Right lobe of liver (tissue), 6 donors: ENCODE data around the gene RBM38. TPM values are rescaled to one million over a fixed set of nuclear protein-coding genes. Genes with fewer than 3 reads are reported as not detected.
A peak's percentile ranks its signal among the peaks of the same experiment; 100 is the strongest.

Experiments used
- ATAC-seq, 4 donors: fragments of 200-7000 bp; cut with Tn5 transposase; one replicate each; pipeline ENCODE4 v1.9.1; 2020; ENCODE audit warnings: mild to moderate bottlenecking in 4 of 4, moderate library complexity in 4 of 4
- DNase-seq, 3 donors: peaks; one replicate each; pipeline ENCODE4 v3.0.0-alpha.2; 2020
- H3K27ac ChIP-seq, 3 donors: fragments of 200-600 bp; one replicate each; pipeline ENCODE4 v1.8.0; 2022
- H3K27me3 ChIP-seq, 2 donors: fragments of 200-600 bp; one replicate each; pipeline ENCODE4 v1.8.0; 2022
- H3K36me3 ChIP-seq, 4 donors: fragments of 200-600 bp; sonication (generic) in 1 of 4; one replicate each; pipeline versions ENCODE4 v1.5.1 to v1.8.0; 2017 to 2022; ENCODE audit warnings: control low read depth in 1 of 4
- H3K4me1 ChIP-seq, 4 donors: fragments of 200-600 bp; sonication (generic) in 1 of 4; one replicate each; pipeline versions ENCODE4 v1.5.1 to v1.8.0; 2017 to 2022; ENCODE audit warnings: control low read depth in 1 of 4
- H3K4me3 ChIP-seq, 3 donors: fragments of 200-600 bp; one replicate each; pipeline ENCODE4 v1.8.0; 2022
- H3K9me3 ChIP-seq, 4 donors: fragments of 200-600 bp; sonication (generic) in 1 of 4; one replicate each; pipeline versions ENCODE4 v1.5.1 to v1.8.0; 2017 to 2022; ENCODE audit warnings: control low read depth in 1 of 4
- POLR2A ChIP-seq: fragments of 450-650 bp; IDR thresholded peaks from one replicate; pipeline ENCODE4 v1.6.1; 2017; ENCODE audit warnings: antibody characterized with exemption, mild to moderate bottlenecking
- WGBS: methylation state at CpG from one replicate; pipeline ENCODE4 v1.1.6; 2018; ENCODE audit warnings: low coverage, low lambda C conversion rate; ENCODE audit not compliant: insufficient coverage; ENCODE audit errors: missing lambda C conversion rate; 5-methylcytosine and 5-hydroxymethylcytosine counted together
- intact Hi-C, 2 donors: fragments of 100-400 bp; cut with DNase I; formaldehyde crosslinking; loops; one replicate each; pipeline versions ENCODE4 v1.11.2 to v1.14.1; 2022
- long read RNA-seq: library from polyadenylated mRNA; unstranded; transcript quantifications from one replicate; pipeline ENCODE4 v2.0.0, GENCODE V29; 2019
- total RNA-seq, 6 experiments: library from RNA; depleted of rRNA in 2 of 6; stranded (reverse); fragments of >200 nt in 2 of 6; fragmentation: NEBNext Ultra II Directional in 3 of 6; extraction: Animal tissue kit (Norgen Biotek cat#: 25700) in 3 of 6; gene quantifications; one replicate each; pipeline versions ENCODE4 v1.1.0 to v1.2.4, GENCODE V29; 2016 to 2023
- TF ChIP-seq, protein P1 (sequence below), 4 donors: fragments of 200-600 bp in 3 of 4; fragments of 450-650 bp in 1 of 4; IDR thresholded peaks; one replicate each; pipeline versions ENCODE4 v1.5.1 to v1.8.0; 2016 to 2022; ENCODE audit warnings: antibody characterized with exemption in 4 of 4, mild to moderate bottlenecking in 2 of 4
- donor health status: DM: no; HTN: yes; CAD: no.
- donor health status: DM: no; HTN: no; CAD: no.
- donor health status: DM: no; HTN: no; CAD: no.
- donor health status: DM: no; HTN: yes; CAD: no.
- donor health status: DM: no; HTN: yes; CAD: no.

Gene RBM38
- total RNA-seq = 10 to 100 TPM in 3 of 6 experiments, 1 to 10 TPM in 3; 3.9 to 16.9 (median 9.6) TPM
- long read RNA-seq, partial matches to known transcripts = 0 of 1 reads
- long read RNA-seq, other reads (novel, unspliced or antisense) = 1 of 1 reads

DNA sequence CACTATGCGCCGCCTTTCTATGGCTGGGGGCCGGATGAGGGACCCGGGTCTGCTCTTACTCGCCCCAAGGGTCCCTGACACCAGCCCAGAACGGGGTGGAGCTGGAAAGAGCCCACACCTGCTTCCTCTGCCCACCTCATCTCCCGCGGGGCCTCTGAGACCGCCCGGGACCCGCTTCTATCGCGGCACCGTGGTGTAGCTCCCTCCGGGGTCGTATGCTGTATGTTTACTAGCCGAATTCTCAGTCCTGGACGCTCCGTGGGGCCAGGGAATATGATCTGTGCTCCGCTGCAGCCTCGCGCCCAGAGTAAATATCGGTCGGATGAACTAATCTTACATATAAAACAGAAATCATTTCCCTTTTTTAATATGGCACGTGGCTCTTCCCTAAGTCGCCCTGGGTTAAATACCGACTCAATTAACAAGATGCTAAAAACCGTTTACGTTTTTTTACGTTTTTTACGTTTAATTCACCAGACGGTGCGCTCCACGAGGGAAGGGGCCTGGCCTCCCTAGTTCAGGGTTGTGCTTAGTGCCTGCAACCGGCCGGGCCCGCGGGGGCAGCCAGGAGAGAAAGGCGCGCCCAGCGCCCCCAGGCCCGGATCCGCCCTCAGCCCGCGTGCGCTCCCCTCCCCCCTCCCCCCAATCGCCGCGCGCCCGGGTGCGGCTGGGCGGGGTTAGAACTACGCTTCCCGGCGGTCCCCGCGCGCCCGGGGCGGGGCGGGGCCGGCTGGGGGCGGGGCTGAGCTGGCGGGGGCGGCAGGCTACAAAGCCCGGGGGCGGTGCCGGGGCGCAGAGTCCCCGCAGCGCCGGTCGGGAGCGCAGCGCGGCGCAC, at the start of gene RBM38:
RBM38 (plus strand) TSS at position 793 of the 835 bp plus-strand sequence. CDS start 186 bp downstream, outside the sequence.
- intact Hi-C loops = no loop called here
- TF ChIP-seq, protein P1, sequence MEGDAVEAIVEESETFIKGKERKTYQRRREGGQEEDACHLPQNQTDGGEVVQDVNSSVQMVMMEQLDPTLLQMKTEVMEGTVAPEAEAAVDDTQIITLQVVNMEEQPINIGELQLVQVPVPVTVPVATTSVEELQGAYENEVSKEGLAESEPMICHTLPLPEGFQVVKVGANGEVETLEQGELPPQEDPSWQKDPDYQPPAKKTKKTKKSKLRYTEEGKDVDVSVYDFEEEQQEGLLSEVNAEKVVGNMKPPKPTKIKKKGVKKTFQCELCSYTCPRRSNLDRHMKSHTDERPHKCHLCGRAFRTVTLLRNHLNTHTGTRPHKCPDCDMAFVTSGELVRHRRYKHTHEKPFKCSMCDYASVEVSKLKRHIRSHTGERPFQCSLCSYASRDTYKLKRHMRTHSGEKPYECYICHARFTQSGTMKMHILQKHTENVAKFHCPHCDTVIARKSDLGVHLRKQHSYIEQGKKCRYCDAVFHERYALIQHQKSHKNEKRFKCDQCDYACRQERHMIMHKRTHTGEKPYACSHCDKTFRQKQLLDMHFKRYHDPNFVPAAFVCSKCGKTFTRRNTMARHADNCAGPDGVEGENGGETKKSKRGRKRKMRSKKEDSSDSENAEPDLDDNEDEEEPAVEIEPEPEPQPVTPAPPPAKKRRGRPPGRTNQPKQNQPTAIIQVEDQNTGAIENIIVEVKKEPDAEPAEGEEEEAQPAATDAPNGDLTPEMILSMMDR (IDR thresholded peaks at IDR 0.05) = no peak
- no peak for TF ChIP-seq POLR2A
- Histone ChIP-seq H3K36me3 (no peaks in the 10 kb centered on the region), H3K27ac (peak within 1 kb of the TSS in 2 of 3 donors; percentile 59 to 65), H3K9me3 (no peaks in the 10 kb centered on the region), H3K27me3 (no peaks in the 10 kb centered on the region), H3K4me3 (peak within 1 kb of the TSS; percentile 58 to 70 (median 61)), H3K4me1 (peaks cover 0 to 19% (median 0%) of the 10 kb centered on the region in 4 donors)
- 35% methylated on average over 28 of the region's 78 CpGs for WGBS
- DNase-seq = peak; percentile 78 to 81 (median 81)
- peak; percentile 80 to 87 (median 84) for ATAC-seq

DNA sequence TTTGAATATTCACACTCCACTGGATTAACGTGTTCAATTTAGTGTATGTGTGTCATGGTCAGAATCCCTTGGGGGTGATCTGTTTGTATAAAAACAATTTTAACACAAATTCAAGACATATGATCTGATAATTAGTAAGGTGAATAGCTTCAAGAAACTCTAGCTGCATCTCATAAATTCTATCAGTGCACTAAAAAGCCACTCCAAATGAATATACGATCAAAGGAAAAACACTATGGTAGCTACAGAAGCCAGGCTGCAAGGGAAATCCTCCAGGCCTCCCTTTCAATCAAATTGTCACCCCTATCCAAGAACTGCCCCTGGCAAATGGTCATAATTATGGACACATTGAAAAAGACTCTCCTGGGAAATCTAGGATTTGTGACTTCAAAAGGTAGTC, 49.5 kb upstream of the RBM38 start:
- Histone ChIP-seq H3K4me1 (no peaks in the 10 kb centered on the region), H3K27ac (no peak overlapping the region), H3K4me3 (no peak overlapping the region), H3K36me3 (no peaks in the 10 kb centered on the region), H3K27me3 (no peaks in the 10 kb centered on the region), H3K9me3 (no peaks in the 10 kb centered on the region)
- TF ChIP-seq, protein P1 (IDR thresholded peaks at IDR 0.05) = no peak
- TF ChIP-seq POLR2A = no peak
- 43% methylated on average over 2 of the region's 2 CpGs for WGBS
- intact Hi-C loops = no loop called here
- ATAC-seq = no peak
- no peak for DNase-seq

DNA sequence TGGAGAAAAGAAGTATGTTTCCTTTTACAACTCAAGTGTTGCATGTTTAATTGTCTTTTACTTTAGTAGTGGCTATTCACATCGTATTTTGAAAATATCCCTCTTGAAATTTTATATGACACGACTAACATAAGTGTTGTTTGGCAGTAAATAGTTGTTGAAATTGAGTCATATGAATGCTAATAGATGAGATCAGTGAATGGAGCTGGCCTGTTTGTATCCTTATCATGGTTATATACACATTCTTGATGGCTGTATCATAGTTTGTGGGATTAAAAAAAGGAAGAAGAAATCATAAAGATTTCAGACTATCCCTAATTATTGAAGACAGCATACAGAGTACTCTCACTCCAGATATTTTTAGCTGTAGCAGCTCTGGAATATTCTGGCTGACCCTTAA, 48.4 kb upstream of the RBM38 start:
- Histone ChIP-seq H3K4me3 (no peak overlapping the region), H3K9me3 (no peaks in the 10 kb centered on the region), H3K27ac (no peak overlapping the region), H3K4me1 (no peaks in the 10 kb centered on the region), H3K36me3 (no peaks in the 10 kb centered on the region), H3K27me3 (no peaks in the 10 kb centered on the region)
- intact Hi-C loops = no loop called here
- no peak for TF ChIP-seq POLR2A
- TF ChIP-seq, protein P1 (IDR thresholded peaks at IDR 0.05) = no peak
- ATAC-seq (no peak), DNase-seq (no peak)
- 42% methylated on average over 2 of the region's 2 CpGs for WGBS

DNA sequence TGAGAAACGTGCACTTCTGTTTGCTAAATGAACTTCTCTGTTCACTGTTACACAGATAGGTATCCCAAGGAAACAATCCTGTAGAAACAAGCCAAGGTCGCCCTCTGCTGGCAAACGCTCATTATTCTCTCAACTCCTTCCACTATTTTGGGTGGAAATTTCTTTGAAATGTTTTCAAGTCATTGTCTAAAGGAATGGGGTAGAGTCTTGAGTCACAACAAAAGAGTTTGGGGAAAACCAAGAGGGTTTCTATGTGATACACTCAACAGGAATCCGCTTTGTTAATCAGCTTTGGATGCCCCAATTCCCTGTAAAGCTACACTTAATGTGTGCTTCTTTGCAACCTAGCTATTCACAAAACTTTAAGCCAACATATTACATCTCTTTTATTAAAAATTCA, 44.7 kb upstream of the RBM38 start:
- Histone ChIP-seq H3K36me3 (no peaks in the 10 kb centered on the region), H3K27me3 (no peaks in the 10 kb centered on the region), H3K9me3 (no peaks in the 10 kb centered on the region), H3K4me3 (no peak overlapping the region), H3K27ac (no peak overlapping the region), H3K4me1 (no peaks in the 10 kb centered on the region)
- DNase-seq (peak; percentile 65 to 70 (median 69)), ATAC-seq (peak; percentile 78 to 81 (median 80))
- intact Hi-C loops = loop anchor here (5.0 kb wide), 2 partner anchors 254 to 259 kb away; no protein-coding TSS in a partner anchor
- WGBS = 0% methylated on average over 4 of the region's 4 CpGs
- TF ChIP-seq, protein P1 (IDR thresholded peaks at IDR 0.05) = peak; percentile 68 to 79 (median 74)
- no peak for TF ChIP-seq POLR2A
